ENCODE data around the gene ENPP6.

The ENPP6 gene

GRCh38 chr4:184259866-184260265 lies 42.2 kb upstream of the ENPP6 start:
- no peak for TF ChIP-seq CSDC2 (CRISPR knock-in tag; IDR thresholded peaks at IDR 0.05)
- no peak for TF ChIP-seq PPARA (CRISPR knock-in tag; IDR thresholded peaks at IDR 0.05; ENCODE audit: borderline replicate concordance)
- TF ChIP-seq POU6F1 (CRISPR knock-in tag; IDR thresholded peaks at IDR 0.05; ENCODE audit: borderline replicate concordance, low read depth) = no peak
- no peak for TF ChIP-seq CSRNP3 (CRISPR knock-in tag; IDR thresholded peaks at IDR 0.05)
- TF ChIP-seq ZFP30 (CRISPR knock-in tag; IDR thresholded peaks at IDR 0.05) = no peak
- TF ChIP-seq TOX (CRISPR knock-in tag; IDR thresholded peaks at IDR 0.05; ENCODE audit: borderline replicate concordance) = no peak
- TF ChIP-seq ESRRG (CRISPR knock-in tag; IDR thresholded peaks at IDR 0.05) = no peak
- no peak for TF ChIP-seq ZNF8 (CRISPR knock-in tag; IDR thresholded peaks at IDR 0.05)
- no peak for TF ChIP-seq SNAI2 (CRISPR knock-in tag; IDR thresholded peaks at IDR 0.05)
- TF ChIP-seq ZNF70 (CRISPR knock-in tag; IDR thresholded peaks at IDR 0.05) = no peak
- no peak for TF ChIP-seq TSHZ2 (CRISPR knock-in tag; IDR thresholded peaks at IDR 0.05)
- TF ChIP-seq ARNTL (CRISPR knock-in tag; IDR thresholded peaks at IDR 0.05; ENCODE audit: borderline replicate concordance, low read depth) = no peak
- no peak for TF ChIP-seq ZFP3 (CRISPR knock-in tag; IDR thresholded peaks at IDR 0.05)
- TF ChIP-seq TCF4 (CRISPR knock-in tag; IDR thresholded peaks at IDR 0.05; ENCODE audit: borderline replicate concordance) = no peak
- TF ChIP-seq BACH2 (CRISPR knock-in tag; IDR thresholded peaks at IDR 0.05; ENCODE audit: borderline replicate concordance) = no peak
- TF ChIP-seq CREB5 (CRISPR knock-in tag; IDR thresholded peaks at IDR 0.05; ENCODE audit: low read depth) = no peak
- no peak for TF ChIP-seq ZC3H10 (CRISPR knock-in tag; IDR thresholded peaks at IDR 0.05)
- no peak for TF ChIP-seq GLIS3 (CRISPR knock-in tag; IDR thresholded peaks at IDR 0.05)
- no peak for ATAC-seq

GRCh38 chr4:184259081-184259480 lies 41.4 kb upstream of the ENPP6 start:
- no peak for TF ChIP-seq GLIS3 (CRISPR knock-in tag; IDR thresholded peaks at IDR 0.05)
- no peak for ATAC-seq

- TF ChIP-seq SNAI2 (CRISPR knock-in tag; IDR thresholded peaks at IDR 0.05) (no peak), POU6F1 (CRISPR knock-in tag; IDR thresholded peaks at IDR 0.05; ENCODE audit: borderline replicate concordance, low read depth) (no peak), ESRRG (CRISPR knock-in tag; IDR thresholded peaks at IDR 0.05) (no peak), ZC3H10 (CRISPR knock-in tag; IDR thresholded peaks at IDR 0.05) (no peak), PATZ1 (CRISPR knock-in tag; IDR thresholded peaks at IDR 0.05; ENCODE audit: borderline replicate concordance) (no peak), ZFP3 (CRISPR knock-in tag; IDR thresholded peaks at IDR 0.05) (no peak), CSRNP3 (CRISPR knock-in tag; IDR thresholded peaks at IDR 0.05) (no peak), RARB (CRISPR knock-in tag; IDR thresholded peaks at IDR 0.05) (no peak), ZNF70 (CRISPR knock-in tag; IDR thresholded peaks at IDR 0.05) (no peak), PPARA (CRISPR knock-in tag; IDR thresholded peaks at IDR 0.05; ENCODE audit: borderline replicate concordance) (no peak), GLIS3 (CRISPR knock-in tag; IDR thresholded peaks at IDR 0.05) (no peak), ZNF565 (CRISPR knock-in tag; conservative IDR thresholded peaks at IDR 0.05; ENCODE audit: low read depth) (no peak), ZFP30 (CRISPR knock-in tag; IDR thresholded peaks at IDR 0.05) (no peak), ZNF8 (CRISPR knock-in tag; IDR thresholded peaks at IDR 0.05) (no peak), ISL1 (CRISPR knock-in tag; IDR thresholded peaks at IDR 0.05) (no peak)
Observed at GRCh38 chr4:184255871-184256642, 38.4 kb upstream of the ENPP6 start.

More at GRCh38 chr4:184255871-184256642, 38.4 kb upstream of the ENPP6 start:
- no peak for ATAC-seq
